GM06990 (cell line): ENCODE results near the gene BRD3.

Experiments
- DNase-seq: peaks from one replicate; pipeline ENCODE4 v3.0.0-alpha.2; 2011; ENCODE audit not compliant: insufficient read length; ENCODE audit errors: extremely low read depth
- H3K27me3 ChIP-seq: replicated peaks from 2 replicates; pipeline ENCODE4 v1.6.0; 2011; ENCODE audit warnings: low read length; ENCODE audit not compliant: control insufficient read depth, insufficient read depth
- H3K36me3 ChIP-seq: 2 replicates; pipeline ENCODE4 v1.5.1; 2011; ENCODE audit warnings: low read length; ENCODE audit not compliant: control insufficient read depth, insufficient read depth
- H3K4me3 ChIP-seq: replicated peaks from 2 replicates; pipeline ENCODE4 v1.5.1; 2011; ENCODE audit warnings: low read depth, mild to moderate bottlenecking, control low read depth, low read length
- CTCF ChIP-seq: IDR thresholded peaks from 2 replicates; pipeline ENCODE4 v1.5.1; 2011; ENCODE audit warnings: low read length, control low read depth, mild to moderate bottlenecking, inconsistent platforms; ENCODE audit not compliant: insufficient read depth, poor library complexity, severe bottlenecking

Gene BRD3

GRCh38 chr9:134040781-134041648, 26.8 kb downstream of the BRD3 start:
- Histone ChIP-seq H3K36me3 (peaks cover 14% of the 10 kb centered on the region), H3K27me3 (no peaks in the 10 kb centered on the region), H3K4me3 (no peak overlapping the region)
- TF ChIP-seq CTCF = no peak
- no peak for DNase-seq

GRCh38 chr9:134040176-134040565, 27.7 kb downstream of the BRD3 start:
- no peak overlapping the region for H3K4me3 ChIP-seq
- DNase-seq = peak; percentile 7
- no peaks in the 10 kb centered on the region for H3K27me3 ChIP-seq
- peaks cover 16% of the 10 kb centered on the region for H3K36me3 ChIP-seq
- TF ChIP-seq CTCF = no peak

- no peaks in the 10 kb centered on the region for H3K27me3 ChIP-seq
- peaks cover 21% of the 10 kb centered on the region for H3K36me3 ChIP-seq
- no peak for DNase-seq
- H3K4me3 ChIP-seq = no peak overlapping the region
- TF ChIP-seq CTCF = no peak
These were observed 28.2 kb downstream of the BRD3 start for GRCh38 chr9:134039386-134040175.

GRCh38 chr9:134037641-134038040, 30.2 kb downstream of the BRD3 start:
- Histone ChIP-seq H3K36me3 (peaks cover 31% of the 10 kb centered on the region), H3K4me3 (no peak overlapping the region), H3K27me3 (no peaks in the 10 kb centered on the region)
- no peak for DNase-seq
- no peak for TF ChIP-seq CTCF

GRCh38 chr9:134036130-134036529, 31.7 kb downstream of the BRD3 start:
- TF ChIP-seq CTCF = no peak
- no peak for DNase-seq
- Histone ChIP-seq H3K36me3 (peaks cover 28% of the 10 kb centered on the region), H3K27me3 (no peaks in the 10 kb centered on the region), H3K4me3 (no peak overlapping the region)
